Endothelial cell of umbilical vein (primary cell): ENCODE results near the gene CEACAM5. TPM values are rescaled to one million over a fixed set of nuclear protein-coding genes. Genes with fewer than 3 reads are reported as not detected.

ENCODE experiments used
- BruUV-seq: library from RNA; stranded (reverse); fragments of 400-500 nt; replicated peaks from 2 replicates; lab custom pipeline; 2021; lab: Mats Ljungman, UMichigan
- CTCF ChIA-PET: fragments of 300-600, 350-600 bp; sonication (Branson Sonifier 250); formaldehyde crosslinking; loops from one replicate; lab custom pipeline; 2021; ENCODE audit warnings: antibody characterized with exemption, inconsistent platforms; lab: Charles Lee
- POLR2A ChIA-PET: fragments of 300-600, 350-600 bp; sonication (Branson Sonifier 250); formaldehyde crosslinking; loops from one replicate; lab custom pipeline; 2021; ENCODE audit warnings: antibody characterized with exemption, inconsistent platforms; lab: Charles Lee
- DNase-seq: peaks from one replicate; pipeline ENCODE4 v3.0.0-alpha.2; 2011; ENCODE audit warnings: low read depth, low spot score
- FAIRE-seq: peaks from 2 replicates; lab custom pipeline; 2011; peaks lifted over from hg19 to GRCh38; lab: Jason Lieb, UNC
- H2AFZ ChIP-seq: 2 replicates; pipeline ENCODE4 v1.6.0; 2012; ENCODE audit warnings: low read depth, low read length, control low read depth, inconsistent platforms
- H3K27ac ChIP-seq: 2 replicates; pipeline ENCODE4 v1.5.1; 2011; ENCODE audit warnings: low read depth, mild to moderate bottlenecking, control low read depth, low read length, moderate library complexity; ENCODE audit not compliant: insufficient read depth
- H3K27me3 ChIP-seq, 2 experiments: 2 replicates each; pipeline versions ENCODE4 v1.6.0 to v1.6.1; 2011; ENCODE audit warnings: low read length in 2 of 2, mixed read lengths in 1 of 2; ENCODE audit not compliant: control insufficient read depth in 2 of 2, insufficient read depth in 2 of 2
- H3K36me3 ChIP-seq, 2 experiments: 2 replicates in 1 of 2; 3 replicates in 1 of 2; pipeline ENCODE4 v1.5.1; 2011; ENCODE audit warnings: low read length in 2 of 2, mild to moderate bottlenecking in 1 of 2, moderate library complexity in 1 of 2; ENCODE audit not compliant: control insufficient read depth in 2 of 2, insufficient read depth in 2 of 2; ENCODE audit errors: extremely low read depth in 1 of 2
- H3K4me1 ChIP-seq: 3 replicates; pipeline ENCODE4 v1.5.1; 2011; ENCODE audit warnings: mild to moderate bottlenecking, low read length; ENCODE audit not compliant: control insufficient read depth, insufficient read depth; ENCODE audit errors: extremely low read depth
- H3K4me2 ChIP-seq: 2 replicates; pipeline ENCODE4 v1.6.1; 2011; ENCODE audit warnings: low read length, control low read depth, mixed read lengths; ENCODE audit not compliant: insufficient read depth
- H3K4me3 ChIP-seq, 3 experiments: fragments of 200-600 bp in 1 of 3; sonication (generic), shearing (Covaris generic) in 1 of 3; replicated peaks in 1 of 3; 2 replicates each; pipeline ENCODE4 v1.5.1; 2011 to 2016; ENCODE audit warnings: control low read depth in 3 of 3, low read length in 3 of 3, mild to moderate bottlenecking in 2 of 3, inconsistent platforms in 1 of 3, low read depth in 1 of 3, moderate library complexity in 1 of 3; ENCODE audit not compliant: insufficient read depth in 1 of 3
- H3K79me2 ChIP-seq: 2 replicates; pipeline ENCODE4 v1.6.0; 2012; ENCODE audit warnings: low read length, inconsistent platforms; ENCODE audit not compliant: control insufficient read depth, insufficient read depth
- H3K9ac ChIP-seq: replicated peaks from 2 replicates; pipeline ENCODE3; 2011; ENCODE audit warnings: low read length, control low read depth; ENCODE audit not compliant: insufficient read depth; ENCODE audit errors: extremely low read depth
- H3K9me1 ChIP-seq: replicated peaks from 3 replicates; pipeline ENCODE4 v1.6.0; 2011; ENCODE audit warnings: mild to moderate bottlenecking, low read length; ENCODE audit not compliant: control insufficient read depth, insufficient read depth; ENCODE audit errors: extremely low read depth
- H3K9me3 ChIP-seq: replicated peaks from 2 replicates; pipeline ENCODE4 v1.5.1; 2012; ENCODE audit warnings: low read length, inconsistent platforms; ENCODE audit not compliant: control insufficient read depth, insufficient read depth
- H4K20me1 ChIP-seq: replicated peaks from 2 replicates; pipeline ENCODE3; 2011; ENCODE audit warnings: mild to moderate bottlenecking, low read length; ENCODE audit not compliant: control insufficient read depth, insufficient read depth; ENCODE audit errors: extremely low read depth
- CTCF ChIP-seq, 2 donors: IDR thresholded peaks; 1 replicate in 1 of 2; 2 replicates in 1 of 2; pipeline ENCODE4 v1.5.1; 2011; ENCODE audit warnings: low read length in 2 of 2, mild to moderate bottlenecking in 2 of 2, moderate library complexity in 2 of 2, control low read depth in 1 of 2, inconsistent platforms in 1 of 2, low read depth in 1 of 2; ENCODE audit not compliant: insufficient read depth in 1 of 2; ENCODE audit errors: extremely low read depth in 1 of 2
- EZH2 ChIP-seq: IDR thresholded peaks from 2 replicates; pipeline ENCODE4 v1.6.1; 2012; ENCODE audit warnings: borderline replicate concordance, low read depth, mild to moderate bottlenecking, moderate library complexity, low read length, inconsistent platforms; ENCODE audit not compliant: severe bottlenecking
- FOS ChIP-seq: IDR thresholded peaks from 2 replicates; pipeline ENCODE4 v1.6.1; 2011; ENCODE audit warnings: mild to moderate bottlenecking, low read length, moderate library complexity, borderline replicate concordance; ENCODE audit not compliant: insufficient read depth
- GATA2 ChIP-seq: IDR thresholded peaks from 2 replicates; pipeline ENCODE4 v1.7.0; 2011; ENCODE audit warnings: low read depth, mild to moderate bottlenecking, moderate library complexity, mixed read lengths, low read length; ENCODE audit not compliant: insufficient read length, insufficient read depth
- JUN ChIP-seq: IDR thresholded peaks from 2 replicates; pipeline ENCODE4 v1.6.1; 2011; ENCODE audit warnings: borderline replicate concordance, low read depth; ENCODE audit not compliant: insufficient read length, insufficient read depth
- MAX ChIP-seq: IDR thresholded peaks from 2 replicates; pipeline ENCODE4 v1.6.1; 2011; ENCODE audit not compliant: insufficient read depth, insufficient read length
- MYC ChIP-seq: IDR thresholded peaks from one replicate; pipeline ENCODE4 v1.6.1; 2011; ENCODE audit warnings: mild to moderate bottlenecking, low read depth, low read length
- POLR2A ChIP-seq: IDR thresholded peaks from 2 replicates; pipeline ENCODE4 v1.6.1; 2012; ENCODE audit warnings: low read depth, mild to moderate bottlenecking, control low read depth, low read length
- POLR2AphosphoS5 ChIP-seq: IDR thresholded peaks from 2 replicates; pipeline ENCODE4 v1.6.1; 2012; ENCODE audit warnings: low read depth, mild to moderate bottlenecking, control low read depth, low read length, moderate library complexity; ENCODE audit not compliant: insufficient read depth
- dilution Hi-C: fragments of 300-500 bp; cut with MboI; formaldehyde crosslinking; loops from one replicate; pipeline ENCODE4 v1.15.0; 2019; ENCODE audit warnings: low sequenced_read_pairs; ENCODE audit not compliant: extremely low pct_ligation_motif_present
- intact Hi-C: fragments of 100-400 bp; cut with micrococcal nuclease; formaldehyde crosslinking; loops from one replicate; pipeline ENCODE4 v1.10.0; 2022
- polyA plus RNA-seq, 4 experiments: library from polyadenylated mRNA; depleted of rRNA in 3 of 4; stranded (reverse) in 3 of 4; unstranded in 1 of 4; fragments of >200 nt; gene quantifications; 2 replicates each; pipeline versions ENCODE4 v1.2.1 to v1.2.3, GENCODE V29; 2011 to 2012; ENCODE audit warnings: missing spikeins in 1 of 4
- total RNA-seq: library from RNA; stranded (reverse); gene quantifications from 2 replicates; pipeline ENCODE4 v1.2.3, GENCODE V29; 2021

CEACAM5 gene
- total and polyA plus RNA-seq, 2 donors (not counting 3 experiments of a cell fraction or from before 2014, with no cell fraction given), result not detected

- H3K36me3 ChIP-seq, result no peaks in the 10 kb centered on the region
- H3K27ac ChIP-seq, result no peak within 1 kb of the TSS
- no peak within 1 kb of the TSS for H2AFZ ChIP-seq
- ChIA-PET CTCF (interaction anchor here (1.2 to 3.3 kb wide), 3 partner anchors 25 to 113 kb away, joined by 7 to 10 read pairs (median 8); no protein-coding TSS in a partner anchor), POLR2A (no interaction called here)
- BruUV-seq, result no TSS peak
- H3K9ac ChIP-seq, result no peak within 1 kb of the TSS
- no peaks in the 10 kb centered on the region for H4K20me1 ChIP-seq
- intact Hi-C loops, result no loop called here
- no peaks in the 10 kb centered on the region for H3K9me1 ChIP-seq
- no peaks in the 10 kb centered on the region for H3K9me3 ChIP-seq
- TF ChIP-seq JUN, result no peak
- no peak for TF ChIP-seq FOS
- TF ChIP-seq POLR2A, result no peak
- TF ChIP-seq POLR2AphosphoS5, result no peak
- no peak for TF ChIP-seq MAX
- H3K4me3 ChIP-seq, result no peak within 1 kb of the TSS
- H3K79me2 ChIP-seq, result no peaks in the 10 kb centered on the region
- DNase-seq (no peak), FAIRE-seq (no peak)
- no peak within 1 kb of the TSS for H3K4me2 ChIP-seq
- no peaks in the 10 kb centered on the region for H3K4me1 ChIP-seq
- dilution Hi-C loops, result no loop called here
- H3K27me3 ChIP-seq, result peaks cover 0 to 3% of the 10 kb centered on the region in 2 experiments
Measured at GRCh38 chr19:41755328-41755913, 47.0 kb downstream of the CEACAM5 start, which contains the start of gene CEACAM6. Gene CEACAM6, plus strand, starts transcription at chr19:41755530. Its CDS starts 109 bp downstream, at chr19:41755639.

GRCh38 chr19:41758846-41759245, 50.4 kb downstream of the CEACAM5 start:
- H3K9me1 ChIP-seq, result no peaks in the 10 kb centered on the region
- no peaks in the 10 kb centered on the region for H3K9me3 ChIP-seq
- no peaks in the 10 kb centered on the region for H3K79me2 ChIP-seq
- FAIRE-seq (no peak), DNase-seq (no peak)
- ChIA-PET POLR2A (no interaction called here), CTCF (no interaction called here)
- H2AFZ ChIP-seq, result no peak overlapping the region
- intact Hi-C loops, result no loop called here
- H3K27me3 ChIP-seq, result no peaks in the 10 kb centered on the region
- TF ChIP-seq EZH2, result no peak
- no peak for TF ChIP-seq GATA2
- no peak for TF ChIP-seq FOS
- TF ChIP-seq MAX, result no peak
- TF ChIP-seq POLR2AphosphoS5, result no peak
- no peak for TF ChIP-seq MYC
- TF ChIP-seq POLR2A, result no peak
- no peak for TF ChIP-seq CTCF (IDR thresholded peaks at IDR 0.05; ENCODE audit: extremely low read depth in 1 of 2, insufficient read depth in 1 of 2, low read depth in 1 of 2, low read length in 2 of 2)
- no peak for TF ChIP-seq JUN
- no TSS peak for BruUV-seq
- no peak overlapping the region for H3K4me2 ChIP-seq
- no peaks in the 10 kb centered on the region for H3K4me1 ChIP-seq
- no peak overlapping the region for H3K4me3 ChIP-seq
- H3K9ac ChIP-seq, result no peak overlapping the region
- no peaks in the 10 kb centered on the region for H3K36me3 ChIP-seq
- H4K20me1 ChIP-seq, result no peaks in the 10 kb centered on the region
- no peak overlapping the region for H3K27ac ChIP-seq
- dilution Hi-C loops, result no loop called here
